HepG2 (cell line): ENCODE data around the gene DNMBP. TPM values are rescaled to one million over a fixed set of nuclear protein-coding genes. Genes with fewer than 3 reads are reported as not detected.

Source experiments
- CC2D1A ChIP-seq: sonication (generic); formaldehyde crosslinking; IDR thresholded peaks from 2 replicates; pipeline ENCODE4 v1.8.1; 2023; ENCODE audit warnings: mild to moderate bottlenecking, missing genetic modification reagents
- DZIP1 ChIP-seq: sonication (generic); formaldehyde crosslinking; IDR thresholded peaks from 2 replicates; pipeline ENCODE4 v1.5.0; 2020; ENCODE audit warnings: mild to moderate bottlenecking, missing genetic modification reagents
- ELF3 ChIP-seq: IDR thresholded peaks from 2 replicates; pipeline ENCODE4 v1.6.1; 2016; ENCODE audit warnings: missing genetic modification reagents, missing compliant biosample characterization
- GFI1 ChIP-seq: sonication (generic); formaldehyde crosslinking; IDR thresholded peaks from 2 replicates; pipeline ENCODE4 v1.5.0; 2020; ENCODE audit warnings: missing genetic modification reagents, mild to moderate bottlenecking, borderline replicate concordance
- KLF6 ChIP-seq: IDR thresholded peaks from 2 replicates; pipeline ENCODE4 v1.8.0; 2016; ENCODE audit warnings: missing biosample characterization, missing genetic modification reagents
- MXD4 ChIP-seq: IDR thresholded peaks from 2 replicates; pipeline ENCODE4 v1.6.1; 2016; ENCODE audit warnings: mild to moderate bottlenecking, missing biosample characterization, missing genetic modification reagents
- MXI1 ChIP-seq: IDR thresholded peaks from 3 replicates; pipeline ENCODE4 v1.6.1; 2012; ENCODE audit warnings: low read depth, low read length, inconsistent platforms, borderline replicate concordance
- NCOR1 ChIP-seq: fragments of 200-600 bp; sonication (generic); IDR thresholded peaks from 2 replicates; pipeline ENCODE4 v1.7.0; 2017; ENCODE audit warnings: antibody characterized with exemption, low read length, borderline replicate concordance
- NFRKB ChIP-seq: fragments of 450-650 bp; IDR thresholded peaks from 2 replicates; pipeline ENCODE4 v1.6.1; 2017
- PAWR ChIP-seq: sonication (generic); formaldehyde crosslinking; IDR thresholded peaks from 2 replicates; pipeline ENCODE4 v1.4.0; 2020; ENCODE audit warnings: missing genetic modification reagents, mild to moderate bottlenecking, borderline replicate concordance
- PHF20 ChIP-seq: sonication (generic); formaldehyde crosslinking; IDR thresholded peaks from 2 replicates; pipeline ENCODE4 v1.5.0; 2020; ENCODE audit warnings: mild to moderate bottlenecking, missing genetic modification reagents
- STAT5B ChIP-seq: sonication (generic); formaldehyde crosslinking; IDR thresholded peaks from 2 replicates; pipeline ENCODE4 v1.4.0; 2020; ENCODE audit warnings: missing genetic modification reagents
- YY1 ChIP-seq: IDR thresholded peaks from 2 replicates; pipeline ENCODE4 v1.6.1; 2011; ENCODE audit warnings: low read length, low read depth, moderate library complexity, mild to moderate bottlenecking; ENCODE audit not compliant: insufficient read depth, insufficient replicate concordance
- ZBTB2 ChIP-seq: sonication (generic); formaldehyde crosslinking; IDR thresholded peaks from 2 replicates; pipeline ENCODE4 v1.8.0; 2022; ENCODE audit warnings: low read depth, missing genetic modification reagents
- ZNF225 ChIP-seq: sonication (generic); formaldehyde crosslinking; IDR thresholded peaks from 2 replicates; pipeline ENCODE4 v1.4.0; 2020; ENCODE audit warnings: mild to moderate bottlenecking, missing genetic modification reagents
- ZNF574 ChIP-seq: sonication (generic); formaldehyde crosslinking; IDR thresholded peaks from 2 replicates; pipeline ENCODE4 v1.4.0; 2020; ENCODE audit warnings: missing genetic modification reagents
- ZNF605 ChIP-seq: sonication (generic); formaldehyde crosslinking; IDR thresholded peaks from 2 replicates; pipeline ENCODE4 v1.8.0; 2022; ENCODE audit warnings: mild to moderate bottlenecking, missing genetic modification reagents
- ZNF687 ChIP-seq: sonication (generic); formaldehyde crosslinking; IDR thresholded peaks from 2 replicates; pipeline ENCODE4 v1.5.1; 2020; ENCODE audit warnings: mild to moderate bottlenecking, missing genetic modification reagents, moderate library complexity
- ZNF790 ChIP-seq: sonication (generic); formaldehyde crosslinking; IDR thresholded peaks from 2 replicates; pipeline ENCODE4 v1.8.0; 2022; ENCODE audit warnings: missing genetic modification reagents, mild to moderate bottlenecking, borderline replicate concordance
- ZSCAN25 ChIP-seq: sonication (generic); formaldehyde crosslinking; IDR thresholded peaks from 2 replicates; pipeline ENCODE4 v1.8.0; 2022; ENCODE audit warnings: mild to moderate bottlenecking, missing genetic modification reagents
- polyA plus RNA-seq, 8 experiments: library from polyadenylated mRNA; depleted of rRNA in 3 of 8; stranded (reverse) in 7 of 8; unstranded in 1 of 8; fragments of >200 nt; fragmentation: Illumina TruSeq in 4 of 8; extraction: Trizol in 4 of 8; gene quantifications; 2 replicates each; pipeline versions ENCODE4 v1.2.1 to v1.2.3, GENCODE V29; 2011 to 2016; ENCODE audit warnings: low read depth in 4 of 8, missing spikeins in 1 of 8, mixed read lengths in 1 of 8; ENCODE audit not compliant: insufficient read depth in 1 of 8
- total RNA-seq, 5 experiments: library from RNA; depleted of rRNA; stranded (reverse); fragments of >200 nt; fragmentation: Illumina TruSeq; extraction: Trizol; gene quantifications; 2 replicates each; pipeline ENCODE4 v1.2.3, GENCODE V29; 2016; ENCODE audit warnings: low read depth in 1 of 5

DNMBP gene
- total and polyA plus RNA-seq, 2 of the 13 experiments (the other 11 are each of a cell fraction or from before 2014, with no cell fraction given): 3.6 to 6.3 TPM

GRCh38 chr10:100038561-100039071, 28.9 kb upstream of the DNMBP start (continued):
- no peak for TF ChIP-seq ZBTB2 (CRISPR knock-in tag)
- TF ChIP-seq ZNF687 (CRISPR knock-in tag): peak; percentile 46
- 0 out of 2 replicates have a peak, but pooled peaks have one; percentile 47 for TF ChIP-seq ZNF605 (CRISPR knock-in tag)
- no peak for TF ChIP-seq NFRKB
- TF ChIP-seq NCOR1: peak; percentile 81
- no peak for TF ChIP-seq CC2D1A (CRISPR knock-in tag)
- no peak for TF ChIP-seq PAWR
- peak; percentile 66 for TF ChIP-seq YY1
- TF ChIP-seq MXD4 (CRISPR knock-in tag): no peak
- no peak for TF ChIP-seq KLF6 (CRISPR knock-in tag)
- 0 out of 2 replicates have a peak, but pooled peaks have one; percentile 14 for TF ChIP-seq ZNF574 (CRISPR knock-in tag)
- no peak for TF ChIP-seq ZNF225
- TF ChIP-seq ZNF790 (CRISPR knock-in tag): no peak
- no peak for TF ChIP-seq DZIP1 (CRISPR knock-in tag)
- no peak for TF ChIP-seq STAT5B
- no peak for TF ChIP-seq MXI1
- no peak for TF ChIP-seq PHF20 (CRISPR knock-in tag)
- peak; percentile 53; the same call in 1 of the 2 replicates for TF ChIP-seq ELF3 (CRISPR knock-in tag)
- peak; percentile 59; the same call in 1 of the 2 replicates for TF ChIP-seq GFI1 (CRISPR knock-in tag)
- peak; percentile 53; the same call in 1 of the 2 replicates for TF ChIP-seq ZSCAN25 (CRISPR knock-in tag)
